ENCODE results near the gene OSBPL3.

GRCh38 chr7:24966802-24967201 lies 13.2 kb downstream of the OSBPL3 start:
- TF ChIP-seq CTCF (optimal IDR thresholded peaks at IDR 0.05 in 1 of 3, IDR thresholded peaks at IDR 0.05 in 1 of 3, conservative IDR thresholded peaks at IDR 0.05 in 1 of 3; ENCODE audit: extremely low read depth in 1 of 3, insufficient read depth in 2 of 3, low read length in 3 of 3): no peak
- TF ChIP-seq EZH2 (IDR thresholded peaks at IDR 0.05; ENCODE audit: low read length): no peak
